K562 (cell line): ENCODE results near the gene MEIOB. TPM values are rescaled to one million over a fixed set of nuclear protein-coding genes. Genes with fewer than 3 reads are reported as not detected.

Source experiments
- BRCA1 ChIP-seq, 2 experiments: fragments of 450-650 bp in 1 of 2; sonication (generic) in 1 of 2; formaldehyde crosslinking in 1 of 2; IDR thresholded peaks; 2 replicates each; pipeline versions ENCODE4 v1.5.0 to v1.6.1; 2017 to 2020; ENCODE audit warnings: mild to moderate bottlenecking in 1 of 2, missing genetic modification reagents in 1 of 2
- CBFB ChIP-seq: sonication (generic); formaldehyde crosslinking; IDR thresholded peaks from 2 replicates; pipeline ENCODE4 v1.4.0; 2020; ENCODE audit warnings: mild to moderate bottlenecking, missing genetic modification reagents
- CEBPB ChIP-seq: fragments of 450-650 bp; IDR thresholded peaks from 2 replicates; pipeline ENCODE4 v1.6.1; 2016; ENCODE audit warnings: missing genetic modification characterization, missing compliant biosample characterization
- ETV1 ChIP-seq: fragments of 450-650 bp; conservative IDR thresholded peaks from 2 replicates; pipeline ENCODE4 v1.6.1; 2016; ENCODE audit warnings: missing genetic modification characterization, control low read depth, low read depth, missing compliant biosample characterization
- ETV6 ChIP-seq, 3 experiments: fragments of 150-350 bp in 1 of 3; sonication (generic) in 1 of 3; formaldehyde crosslinking in 1 of 3; IDR thresholded peaks; 2 replicates each; pipeline versions ENCODE4 v1.6.1 to v1.8.0; 2014 to 2022; ENCODE audit warnings: borderline replicate concordance in 2 of 3, low read depth in 2 of 3, antibody characterized with exemption in 1 of 3, low read length in 1 of 3, mild to moderate bottlenecking in 1 of 3, missing genetic modification reagents in 1 of 3
- HCFC1 ChIP-seq: IDR thresholded peaks from 2 replicates; pipeline ENCODE4 v1.6.1; 2012; ENCODE audit warnings: low read depth, low read length, improper control_type of control experiment
- HDAC1 ChIP-seq, 2 experiments: fragments of 450-650 bp; IDR thresholded peaks; 2 replicates each; pipeline ENCODE4 v1.6.1; 2016 to 2017; ENCODE audit warnings: inconsistent platforms in 1 of 2, mild to moderate bottlenecking in 1 of 2, moderate library complexity in 1 of 2
- HDAC6 ChIP-seq: IDR thresholded peaks from 2 replicates; pipeline ENCODE4 v1.6.1; 2012; ENCODE audit warnings: low read depth, mild to moderate bottlenecking, control low read depth, inconsistent platforms, low read length, moderate library complexity
- HMG20B ChIP-seq: fragments of 250-450 bp; sonication (Bioruptor Pico); IDR thresholded peaks from 2 replicates; pipeline ENCODE4 v1.5.0; 2021; ENCODE audit warnings: mild to moderate bottlenecking
- KLF1 ChIP-seq: fragments of 450-650 bp; IDR thresholded peaks from 2 replicates; pipeline ENCODE4 v1.6.1; 2016; ENCODE audit warnings: missing genetic modification characterization, missing compliant biosample characterization
- MCM3 ChIP-seq: fragments of 450-650 bp; IDR thresholded peaks from 2 replicates; pipeline ENCODE4 v1.6.1; 2016
- MYNN ChIP-seq, 2 experiments: sonication (generic); formaldehyde crosslinking in 1 of 2; IDR thresholded peaks; 2 replicates each; pipeline versions ENCODE4 v1.5.0 to v1.6.1; 2016 to 2020; ENCODE audit warnings: antibody characterized with exemption in 1 of 2, missing genetic modification reagents in 1 of 2
- RBBP5 ChIP-seq: fragments of 200-600 bp; sonication (generic); IDR thresholded peaks from 2 replicates; pipeline ENCODE4 v1.6.1; 2012; ENCODE audit warnings: borderline replicate concordance, mild to moderate bottlenecking, low read length, control low read depth, inconsistent platforms; ENCODE audit not compliant: insufficient read depth, poor library complexity, severe bottlenecking
- SP2 ChIP-seq: IDR thresholded peaks from 2 replicates; pipeline ENCODE4 v1.6.1; 2011; ENCODE audit warnings: mild to moderate bottlenecking, low read depth, low read length, moderate library complexity; ENCODE audit not compliant: poor library complexity, severe bottlenecking; ENCODE audit errors: extremely low read depth
- THAP7 ChIP-seq: fragments of 250-450 bp; sonication (Bioruptor Pico); IDR thresholded peaks from 2 replicates; pipeline ENCODE4 v1.5.0; 2021
- THRB ChIP-seq: fragments of 450-650 bp; formaldehyde crosslinking; conservative IDR thresholded peaks from 2 replicates; pipeline ENCODE4 v1.4.0; 2022; ENCODE audit warnings: mild to moderate bottlenecking, missing genetic modification characterization
- ZBTB8A ChIP-seq: fragments of 450-650 bp; IDR thresholded peaks from 2 replicates; pipeline ENCODE4 v1.6.1; 2018; ENCODE audit warnings: mild to moderate bottlenecking, moderate library complexity; ENCODE audit not compliant: partially characterized antibody
- ZKSCAN3 ChIP-seq: fragments of 250-450 bp; sonication (Bioruptor Pico); IDR thresholded peaks from 2 replicates; pipeline ENCODE4 v1.4.0; 2020
- ZNF184 ChIP-seq: sonication (generic); formaldehyde crosslinking; IDR thresholded peaks from 2 replicates; pipeline ENCODE4 v1.5.0; 2020; ENCODE audit warnings: missing genetic modification reagents
- ZNF253 ChIP-seq: fragments of 250-450 bp; sonication (Bioruptor Pico); conservative IDR thresholded peaks from 2 replicates; pipeline ENCODE4 v1.6.1; 2021; ENCODE audit warnings: mild to moderate bottlenecking
- ZNF41 ChIP-seq: fragments of 250-450 bp; sonication (Bioruptor Pico); conservative IDR thresholded peaks from 2 replicates; pipeline ENCODE4 v1.4.0; 2020; ENCODE audit warnings: mild to moderate bottlenecking
- ZNF695 ChIP-seq: fragments of 450-650 bp; formaldehyde crosslinking; IDR thresholded peaks from 2 replicates; pipeline ENCODE4 v1.4.0; 2020; ENCODE audit warnings: mild to moderate bottlenecking, moderate library complexity
- ZNF830 ChIP-seq: fragments of 250-450 bp; sonication (Bioruptor Pico); IDR thresholded peaks from 2 replicates; pipeline ENCODE4 v1.5.0; 2021; ENCODE audit warnings: mild to moderate bottlenecking
- polyA plus RNA-seq, 8 experiments: library from polyadenylated mRNA; depleted of rRNA in 4 of 8; stranded (reverse) in 5 of 8; unstranded in 3 of 8; fragments of >200 nt; fragmentation: Nextera tagmentation in 2 of 8; fragmentation: Illumina TruSeq in 1 of 8; extraction: Ambion mirVana in 2 of 8; extraction: Trizol in 1 of 8; gene quantifications; 2 replicates each; pipeline versions ENCODE4 v1.2.1 to v1.2.3, GENCODE V29; 2011 to 2014; ENCODE audit warnings: inconsistent platforms in 1 of 8, missing spikeins in 1 of 8
- total RNA-seq, 7 experiments: library from RNA; depleted of rRNA in 6 of 7; stranded (reverse); fragments of >200 nt in 6 of 7; fragmentation: Illumina TruSeq in 2 of 7; extraction: Trizol in 2 of 7; gene quantifications; 2 replicates each; pipeline versions ENCODE4 v1.2.1 to v1.2.3, GENCODE V29; 2011 to 2021; ENCODE audit warnings: low replicate concordance in 1 of 7
- TF ChIP-seq, protein P1 (sequence below): sonication (generic); formaldehyde crosslinking; IDR thresholded peaks from 2 replicates; pipeline ENCODE4 v1.8.1; 2023; ENCODE audit warnings: mild to moderate bottlenecking, missing genetic modification reagents, moderate library complexity

MEIOB gene
- total and polyA plus RNA-seq, 9 of the 15 experiments (the other 6 are each of a cell fraction or from before 2014, with no cell fraction given): 25.4 to 203 (median 97.6) TPM

DNA sequence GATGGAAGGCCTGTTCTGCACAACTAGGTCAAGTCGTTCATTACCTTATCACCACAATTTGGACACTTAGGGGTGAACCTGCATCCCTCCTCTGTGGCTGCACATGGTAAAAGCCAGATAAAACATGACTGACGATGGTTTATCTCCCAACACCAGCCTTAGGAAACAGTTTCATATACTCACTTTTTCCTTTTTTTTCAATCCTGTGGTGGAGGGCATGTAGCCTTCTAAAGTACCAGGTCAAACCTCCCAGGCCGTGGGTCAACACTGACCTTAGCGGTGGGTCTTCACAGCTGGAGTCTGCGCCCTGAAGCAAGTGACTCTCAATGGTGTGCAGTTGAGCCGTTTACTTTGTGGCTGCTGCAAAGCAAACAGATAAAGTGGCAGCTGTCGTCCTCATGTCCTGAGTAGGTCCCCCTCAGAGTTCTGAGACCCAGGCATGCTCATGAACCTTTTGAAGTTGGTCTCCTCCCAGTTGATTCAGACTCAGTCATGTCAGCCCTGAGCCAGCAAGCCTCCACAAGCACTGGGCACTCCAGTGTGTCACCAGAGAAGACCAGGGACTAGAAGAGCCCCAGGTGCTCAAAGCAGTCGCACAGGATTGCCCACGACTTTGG, 39.0 kb downstream of the MEIOB start (continued):
- TF ChIP-seq ETV6 (IDR thresholded peaks at IDR 0.05; ENCODE audit: borderline replicate concordance in 1 of 2, low read depth in 2 of 2, low read length in 1 of 2) (peak in 1 of 2 experiments; percentile 74; a peak in 1 of 4 replicates), ETV6 (CRISPR knock-in tag; IDR thresholded peaks at IDR 0.05; ENCODE audit: borderline replicate concordance) (no peak), THAP7 (CRISPR knock-in tag) (no peak), KLF1 (tag) (no peak), ZNF830 (CRISPR knock-in tag) (no peak), SP2 (no peak), HMG20B (CRISPR knock-in tag) (no peak), ZNF695 (CRISPR knock-in tag) (no peak), RBBP5 (no peak), CBFB (CRISPR knock-in tag) (peak; percentile 79; the same call in 1 of the 2 replicates), MCM3 (no peak), HDAC6 (no peak), ZNF253 (CRISPR knock-in tag) (no peak), ETV1 (tag) (no peak), HDAC1 (IDR thresholded peaks at IDR 0.05) (peak; percentile 87 to 93), ZKSCAN3 (CRISPR knock-in tag) (no peak), MYNN (IDR thresholded peaks at IDR 0.05) (peak; percentile 83), MYNN (CRISPR knock-in tag; IDR thresholded peaks at IDR 0.05) (no peak), ZNF184 (CRISPR knock-in tag) (no peak), THRB (CRISPR knock-in tag) (no peak), ZBTB8A (no peak), CEBPB (tag) (no peak), ZNF41 (CRISPR knock-in tag) (0 out of 2 replicates have a peak, but pooled peaks have one; percentile 50), HCFC1 (no peak), BRCA1 (IDR thresholded peaks at IDR 0.05) (no peak), BRCA1 (CRISPR knock-in tag; IDR thresholded peaks at IDR 0.05) (no peak)
- TF ChIP-seq, protein P1, sequence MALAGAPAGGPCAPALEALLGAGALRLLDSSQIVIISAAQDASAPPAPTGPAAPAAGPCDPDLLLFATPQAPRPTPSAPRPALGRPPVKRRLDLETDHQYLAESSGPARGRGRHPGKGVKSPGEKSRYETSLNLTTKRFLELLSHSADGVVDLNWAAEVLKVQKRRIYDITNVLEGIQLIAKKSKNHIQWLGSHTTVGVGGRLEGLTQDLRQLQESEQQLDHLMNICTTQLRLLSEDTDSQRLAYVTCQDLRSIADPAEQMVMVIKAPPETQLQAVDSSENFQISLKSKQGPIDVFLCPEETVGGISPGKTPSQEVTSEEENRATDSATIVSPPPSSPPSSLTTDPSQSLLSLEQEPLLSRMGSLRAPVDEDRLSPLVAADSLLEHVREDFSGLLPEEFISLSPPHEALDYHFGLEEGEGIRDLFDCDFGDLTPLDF (CRISPR knock-in tag): no peak
